Activated effector memory CD4-positive, alpha-beta T cell treated with Interleukin-2 at 50 U/mL for 16 hours (primary cell): ENCODE results near the gene DVL1.

Experiments used
- DNase-seq: peaks from one replicate; pipeline ENCODE4 v3.0.0-alpha.2; 2020

Gene DVL1

DNA sequence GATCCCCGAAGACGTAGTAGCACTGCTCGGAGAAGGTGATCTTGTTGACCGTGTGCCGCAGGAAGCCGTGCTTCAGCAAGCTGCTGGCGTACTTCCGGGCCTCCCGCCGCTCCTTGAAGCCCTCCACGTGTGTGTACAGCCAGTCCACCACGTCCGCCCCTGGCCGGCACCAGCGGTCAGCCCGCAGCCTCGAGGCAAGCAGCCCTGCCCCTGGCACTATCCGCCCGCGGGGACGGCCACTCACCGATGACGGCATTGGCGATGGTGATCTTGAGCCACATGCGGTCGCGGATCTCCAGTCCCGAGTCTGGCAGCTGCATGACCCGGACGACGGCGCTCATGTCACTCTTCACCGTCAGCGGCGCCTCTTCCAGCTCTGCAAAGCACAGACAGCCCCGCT, 10.9 kb downstream of the DVL1 start:
- DNase-seq, result no peak

DNA sequence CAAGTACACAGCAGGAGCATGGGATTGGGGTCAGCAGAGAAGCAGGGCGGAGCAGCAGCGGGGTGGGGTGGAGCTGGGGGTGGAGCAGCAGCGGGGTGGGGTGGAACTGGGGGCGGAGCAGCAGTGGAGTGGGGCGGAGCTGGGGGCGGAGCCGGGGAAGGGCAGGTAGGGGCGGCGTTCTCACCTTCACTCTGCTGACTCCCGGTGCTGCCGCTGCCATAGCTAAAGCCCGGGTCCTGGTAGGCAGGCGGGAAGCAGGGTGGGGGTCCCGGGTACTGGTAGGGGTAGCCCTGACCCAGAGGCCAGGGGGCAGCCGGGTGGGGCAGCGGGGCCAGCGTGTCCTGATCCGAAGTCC, 11.4 kb downstream of the DVL1 start:
- no peak for DNase-seq

DNA sequence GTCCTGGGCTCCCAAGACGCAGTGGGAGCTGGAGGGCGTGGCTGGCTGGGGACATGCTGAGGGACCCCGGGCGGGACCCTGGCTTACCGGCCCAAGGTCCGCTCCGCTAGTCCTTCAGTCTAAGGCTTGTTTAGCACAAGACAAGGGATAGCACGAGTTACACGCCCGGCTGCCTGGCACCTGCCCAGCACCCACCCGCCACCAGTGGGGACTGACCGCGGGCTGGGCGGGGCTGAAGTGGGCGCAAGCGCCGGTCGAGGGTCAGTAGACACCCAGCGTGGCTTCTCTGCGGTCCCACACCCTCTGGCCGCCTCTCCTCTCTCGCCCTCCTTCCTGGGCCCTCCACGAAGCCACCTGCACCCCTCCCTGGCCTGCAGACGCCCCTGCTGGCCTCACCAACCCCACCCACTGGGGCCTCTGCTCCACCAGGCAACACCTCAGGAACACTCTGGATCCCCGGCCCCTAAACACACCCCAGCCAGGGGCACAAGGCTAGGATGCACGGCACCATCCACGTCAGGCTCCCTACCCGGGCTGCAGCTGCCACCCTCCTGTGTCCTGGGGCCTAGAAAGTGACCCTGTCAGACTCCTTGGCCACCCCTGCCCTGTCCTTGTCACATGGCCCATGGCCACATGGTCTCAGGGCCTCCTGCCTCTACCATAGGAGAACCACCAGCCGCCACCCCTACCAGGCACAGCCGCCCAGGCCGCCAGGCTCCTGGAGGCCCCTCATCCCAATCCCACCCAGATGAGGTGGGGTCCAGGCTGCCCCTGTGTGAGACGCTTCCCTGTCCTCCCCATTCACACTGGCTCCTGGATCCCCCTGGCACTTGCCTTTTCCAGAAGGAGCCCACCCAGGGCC, 12.1 kb downstream of the DVL1 start:
- no peak for DNase-seq

- DNase-seq, result no peak
Observed at GRCh38 chr1:1336446-1336845, 12.8 kb downstream of the DVL1 start.

DNA sequence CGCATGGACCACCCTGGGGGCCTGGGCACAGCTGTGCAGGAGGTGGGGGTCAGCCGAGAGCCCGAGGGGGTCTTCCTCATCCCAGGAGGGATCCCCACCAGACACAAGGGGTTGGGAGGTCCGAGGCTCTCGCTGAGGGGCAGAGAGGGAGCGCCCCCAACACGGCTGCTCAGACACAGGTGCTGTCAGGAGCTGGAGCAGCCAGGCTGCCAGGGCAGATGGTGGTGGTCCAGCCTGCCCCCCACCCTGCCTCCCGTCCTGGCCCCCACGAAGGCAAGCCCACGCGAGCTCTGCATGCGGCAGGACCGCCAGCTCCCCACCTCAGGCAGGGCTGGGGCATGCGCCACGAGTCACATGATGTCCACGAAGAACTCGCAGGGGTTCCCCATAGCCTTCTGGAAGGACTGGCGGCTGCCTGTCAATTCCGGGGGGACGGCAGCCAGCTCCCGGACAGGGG, 13.4 kb downstream of the DVL1 start:
- DNase-seq, result no peak

GRCh38 chr1:1335283-1335682, 13.9 kb downstream of the DVL1 start:
- no peak for DNase-seq

GRCh38 chr1:1334835-1335234, 14.4 kb downstream of the DVL1 start:
- DNase-seq, result no peak

GRCh38 chr1:1333551-1334241, 15.5 kb downstream of the DVL1 start:
- DNase-seq, result no peak

- DNase-seq, result no peak
Observed at GRCh38 chr1:1332774-1333480, 16.3 kb downstream of the DVL1 start.

DNA sequence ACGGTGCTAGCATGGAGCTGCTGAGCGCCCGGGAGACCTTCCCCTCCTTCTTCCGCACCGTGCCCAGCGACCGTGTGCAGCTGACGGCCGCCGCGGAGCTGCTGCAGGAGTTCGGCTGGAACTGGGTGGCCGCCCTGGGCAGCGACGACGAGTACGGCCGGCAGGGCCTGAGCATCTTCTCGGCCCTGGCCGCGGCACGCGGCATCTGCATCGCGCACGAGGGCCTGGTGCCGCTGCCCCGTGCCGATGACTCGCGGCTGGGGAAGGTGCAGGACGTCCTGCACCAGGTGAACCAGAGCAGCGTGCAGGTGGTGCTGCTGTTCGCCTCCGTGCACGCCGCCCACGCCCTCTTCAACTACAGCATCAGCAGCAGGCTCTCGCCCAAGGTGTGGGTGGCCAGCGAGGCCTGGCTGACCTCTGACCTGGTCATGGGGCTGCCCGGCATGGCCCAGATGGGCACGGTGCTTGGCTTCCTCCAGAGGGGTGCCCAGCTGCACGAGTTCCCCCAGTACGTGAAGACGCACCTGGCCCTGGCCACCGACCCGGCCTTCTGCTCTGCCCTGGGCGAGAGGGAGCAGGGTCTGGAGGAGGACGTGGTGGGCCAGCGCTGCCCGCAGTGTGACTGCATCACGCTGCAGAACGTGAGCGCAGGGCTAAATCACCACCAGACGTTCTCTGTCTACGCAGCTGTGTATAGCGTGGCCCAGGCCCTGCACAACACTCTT, 17.0 kb downstream of the DVL1 start:
- no peak for DNase-seq

- no peak for DNase-seq
Observed at GRCh38 chr1:1331068-1331965, 17.9 kb downstream of the DVL1 start, which contains the start of gene TAS1R3. TSS of gene TAS1R3 (plus strand) at chr1:1331280. CDS start at chr1:1331346, 66 bp downstream.

DNA sequence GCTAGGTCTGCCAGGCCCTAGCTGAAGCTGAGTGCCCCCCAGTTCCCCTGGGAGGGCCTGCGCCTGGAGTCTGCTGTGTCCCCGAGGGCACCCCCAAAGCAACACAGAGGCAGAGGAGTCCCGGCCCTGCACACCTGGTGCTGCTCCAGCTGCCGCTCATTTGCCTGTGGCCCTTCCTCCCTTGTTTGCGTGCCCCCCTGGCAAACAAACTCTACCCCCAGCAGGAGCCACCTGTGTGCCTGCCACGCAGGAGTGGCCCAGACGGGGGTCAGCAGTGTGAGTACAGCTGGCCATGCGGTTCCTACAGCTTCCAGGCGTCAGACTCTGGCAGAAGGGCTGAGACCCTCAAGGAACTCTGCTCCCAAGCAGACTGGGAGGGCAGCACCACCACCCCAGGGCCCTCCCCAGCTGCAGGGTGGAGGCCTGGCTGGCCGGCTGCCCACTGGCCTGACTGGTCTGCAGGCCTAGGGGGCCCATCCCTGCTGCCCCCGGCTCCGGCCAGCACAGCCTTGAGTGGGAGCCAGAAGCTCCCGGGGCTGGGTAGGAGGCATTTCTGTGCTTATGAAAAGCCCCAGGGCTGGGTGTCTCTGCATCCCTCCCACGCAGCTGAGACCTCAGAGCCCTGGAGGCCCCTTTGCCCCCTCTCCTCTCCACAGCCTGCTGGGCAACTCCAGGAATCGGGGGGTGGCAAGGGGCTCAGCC, 18.7 kb downstream of the DVL1 start:
- DNase-seq, result no peak

- DNase-seq, result no peak
Observed at GRCh38 chr1:1329304-1330210, 19.7 kb downstream of the DVL1 start.

- DNase-seq, result no peak
Observed at GRCh38 chr1:1328254-1328653, 21.0 kb downstream of the DVL1 start.

GRCh38 chr1:1327291-1327690, 21.9 kb downstream of the DVL1 start:
- DNase-seq, result no peak

DNA sequence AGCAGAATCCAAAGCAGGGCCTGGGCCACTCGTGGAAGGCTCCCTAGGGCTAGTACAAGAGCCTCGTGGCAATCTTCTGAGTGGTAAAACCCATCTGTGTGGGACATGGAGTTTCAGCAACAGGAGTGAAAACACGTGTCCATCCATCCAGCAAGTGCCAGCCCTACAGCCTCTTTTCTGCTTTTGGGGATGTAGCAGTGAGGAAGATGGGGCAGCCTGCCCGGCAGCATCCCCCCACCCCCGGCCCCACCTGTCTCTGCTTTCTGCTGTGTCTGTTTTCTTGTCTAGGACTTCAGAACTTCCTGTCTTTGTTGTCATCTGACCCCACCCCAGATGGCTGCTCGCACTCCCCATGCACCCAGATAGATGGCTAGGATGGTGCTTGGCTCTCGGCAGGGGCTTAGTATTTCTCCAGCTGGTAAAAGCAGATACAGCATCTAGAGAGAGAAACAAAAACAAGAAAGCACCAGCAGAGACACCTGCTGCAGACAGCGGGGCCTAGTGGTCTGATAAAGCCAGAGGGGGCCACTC, 23.1 kb downstream of the DVL1 start:
- no peak for DNase-seq

GRCh38 chr1:1325288-1326074, 23.7 kb downstream of the DVL1 start:
- no peak for DNase-seq

DNA sequence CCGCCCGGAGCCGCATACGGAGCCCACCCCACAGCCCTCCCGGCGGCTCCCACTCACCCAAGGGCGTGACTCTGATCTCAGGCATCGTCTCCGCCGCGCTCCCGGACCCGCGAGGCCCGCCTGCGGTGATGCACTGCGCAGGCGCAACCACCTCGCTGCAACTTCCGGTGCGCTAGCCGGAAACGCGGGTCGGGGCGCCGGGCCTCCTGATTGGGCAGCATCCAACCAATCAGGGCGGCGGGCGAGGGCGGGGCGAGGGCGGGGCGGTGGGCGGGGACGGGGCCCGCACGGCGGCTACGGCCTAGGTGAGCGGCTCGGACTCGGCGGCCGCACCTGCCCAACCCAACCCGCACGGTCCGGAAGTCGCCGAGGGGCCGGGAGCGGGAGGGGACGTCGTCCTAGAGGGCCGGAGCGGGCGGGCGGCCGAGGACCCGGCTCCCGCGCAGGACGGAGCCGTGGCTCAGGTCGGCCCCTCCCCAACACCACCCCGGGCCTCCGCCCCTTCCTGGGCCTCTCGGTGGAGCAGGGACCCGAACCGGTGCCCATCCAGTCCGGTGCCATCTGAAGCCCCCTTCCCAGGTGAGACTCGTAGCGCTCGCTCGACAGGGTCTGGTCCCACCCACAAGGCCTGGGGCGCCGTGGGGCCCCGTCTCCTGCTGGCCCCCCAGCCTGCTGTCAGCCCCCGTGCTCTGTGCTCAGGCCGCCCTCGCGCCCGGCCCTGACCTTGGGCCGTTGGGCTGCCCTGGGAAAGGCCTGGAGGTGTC, 24.5 kb downstream of the DVL1 start, which contains the start of the genes CPTP and INTS11:
CPTP (plus strand) TSS at position 279 of the 764 bp plus-strand sequence. CDS start 2,109 bp downstream, outside the sequence.
INTS11 (minus strand) TSS at position 137 of the 764 bp plus-strand sequence; CDS start at position 85, 52 bp downstream.
- DNase-seq, result peak; percentile 92
